Left ventricle myocardium inferior (tissue), 1 donor: ENCODE results near the gene PHB1. TPM values are rescaled to one million over a fixed set of nuclear protein-coding genes. Genes with fewer than 3 reads are reported as not detected.

Source experiments
- DNase-seq: peaks from one replicate; pipeline ENCODE4 v3.0.0-alpha.2; 2020
- H3K27ac ChIP-seq: fragments of 200-600 bp; replicated peaks from 2 replicates; pipeline ENCODE4 v1.8.0; 2021
- H3K27me3 ChIP-seq: fragments of 200-600 bp; 2 replicates; pipeline ENCODE4 v1.8.0; 2021; ENCODE audit warnings: low read depth
- H3K36me3 ChIP-seq: fragments of 200-600 bp; 2 replicates; pipeline ENCODE4 v1.8.0; 2021
- H3K4me1 ChIP-seq: fragments of 200-600 bp; 2 replicates; pipeline ENCODE4 v1.8.0; 2021
- H3K4me3 ChIP-seq: fragments of 200-600 bp; 2 replicates; pipeline ENCODE4 v1.8.0; 2021; ENCODE audit warnings: mild to moderate bottlenecking, moderate library complexity
- H3K9me3 ChIP-seq: fragments of 200-600 bp; replicated peaks from 2 replicates; pipeline ENCODE4 v1.8.0; 2021
- intact Hi-C: fragments of 100-400 bp; cut with micrococcal nuclease; formaldehyde crosslinking; loops from one replicate; pipeline ENCODE4 v1.11.0; 2022
- total RNA-seq: library from RNA; stranded (reverse); fragmentation: NEBNext Ultra II Directional; extraction: Animal tissue kit (Norgen Biotek cat#: 25700); gene quantifications from one replicate; pipeline ENCODE4 v1.2.1, GENCODE V29; 2021
- TF ChIP-seq, protein P1 (sequence below): fragments of 200-600 bp; IDR thresholded peaks from 2 replicates; pipeline ENCODE4 v1.8.0; 2021; ENCODE audit warnings: antibody characterized with exemption, mild to moderate bottlenecking, borderline replicate concordance
- donor health status: DM: no; HTN: yes; CAD: no; lungs with severe emphysema.

The PHB1 gene
- total RNA-seq, 1 donor from 2014 or later = 217 TPM

DNA sequence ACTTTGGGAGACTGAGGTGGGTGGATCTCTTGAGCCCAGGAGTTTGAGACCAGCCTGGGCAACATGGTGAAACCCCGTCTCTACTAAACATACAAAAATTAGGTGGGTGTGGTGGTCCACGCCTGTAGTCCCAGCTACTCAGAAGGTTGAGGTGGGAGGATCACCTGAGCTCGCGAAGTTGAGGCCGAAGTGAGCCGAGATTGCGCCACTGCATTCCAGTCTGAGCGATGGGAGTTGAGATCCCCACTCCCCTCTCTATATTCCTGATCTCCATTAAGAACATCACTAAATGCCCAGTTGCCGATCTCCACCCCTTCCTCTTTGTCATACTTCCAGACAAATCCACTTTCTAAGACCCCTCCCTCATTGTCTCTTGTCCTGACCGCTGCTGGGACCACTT, 28.3 kb downstream of the PHB1 start:
- H3K27ac ChIP-seq = no peak overlapping the region
- H3K4me1 ChIP-seq = peaks cover 10% of the 10 kb centered on the region
- DNase-seq = no peak
- H3K4me3 ChIP-seq = no peak overlapping the region
- no peaks in the 10 kb centered on the region for H3K36me3 ChIP-seq
- H3K27me3 ChIP-seq = peaks cover 12% of the 10 kb centered on the region
- TF ChIP-seq, protein P1, sequence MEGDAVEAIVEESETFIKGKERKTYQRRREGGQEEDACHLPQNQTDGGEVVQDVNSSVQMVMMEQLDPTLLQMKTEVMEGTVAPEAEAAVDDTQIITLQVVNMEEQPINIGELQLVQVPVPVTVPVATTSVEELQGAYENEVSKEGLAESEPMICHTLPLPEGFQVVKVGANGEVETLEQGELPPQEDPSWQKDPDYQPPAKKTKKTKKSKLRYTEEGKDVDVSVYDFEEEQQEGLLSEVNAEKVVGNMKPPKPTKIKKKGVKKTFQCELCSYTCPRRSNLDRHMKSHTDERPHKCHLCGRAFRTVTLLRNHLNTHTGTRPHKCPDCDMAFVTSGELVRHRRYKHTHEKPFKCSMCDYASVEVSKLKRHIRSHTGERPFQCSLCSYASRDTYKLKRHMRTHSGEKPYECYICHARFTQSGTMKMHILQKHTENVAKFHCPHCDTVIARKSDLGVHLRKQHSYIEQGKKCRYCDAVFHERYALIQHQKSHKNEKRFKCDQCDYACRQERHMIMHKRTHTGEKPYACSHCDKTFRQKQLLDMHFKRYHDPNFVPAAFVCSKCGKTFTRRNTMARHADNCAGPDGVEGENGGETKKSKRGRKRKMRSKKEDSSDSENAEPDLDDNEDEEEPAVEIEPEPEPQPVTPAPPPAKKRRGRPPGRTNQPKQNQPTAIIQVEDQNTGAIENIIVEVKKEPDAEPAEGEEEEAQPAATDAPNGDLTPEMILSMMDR = no peak
- no peaks in the 10 kb centered on the region for H3K9me3 ChIP-seq
- intact Hi-C loops = no loop called here

GRCh38 chr17:49384951-49385350, 29.7 kb downstream of the PHB1 start:
- Histone ChIP-seq H3K27ac (no peak overlapping the region), H3K9me3 (no peaks in the 10 kb centered on the region), H3K27me3 (peaks cover 12% of the 10 kb centered on the region), H3K4me3 (no peak overlapping the region), H3K4me1 (no peaks in the 10 kb centered on the region), H3K36me3 (no peaks in the 10 kb centered on the region)
- TF ChIP-seq, protein P1 = no peak
- intact Hi-C loops = no loop called here
- DNase-seq = no peak

- TF ChIP-seq, protein P1 = no peak
- no peaks in the 10 kb centered on the region for H3K9me3 ChIP-seq
- DNase-seq = no peak
- intact Hi-C loops = no loop called here
- no peaks in the 10 kb centered on the region for H3K36me3 ChIP-seq
- no peak overlapping the region for H3K27ac ChIP-seq
- H3K27me3 ChIP-seq = peaks cover 12% of the 10 kb centered on the region
- H3K4me1 ChIP-seq = no peaks in the 10 kb centered on the region
- H3K4me3 ChIP-seq = no peak overlapping the region
Measured at GRCh38 chr17:49383060-49383459, 31.6 kb downstream of the PHB1 start.

DNA sequence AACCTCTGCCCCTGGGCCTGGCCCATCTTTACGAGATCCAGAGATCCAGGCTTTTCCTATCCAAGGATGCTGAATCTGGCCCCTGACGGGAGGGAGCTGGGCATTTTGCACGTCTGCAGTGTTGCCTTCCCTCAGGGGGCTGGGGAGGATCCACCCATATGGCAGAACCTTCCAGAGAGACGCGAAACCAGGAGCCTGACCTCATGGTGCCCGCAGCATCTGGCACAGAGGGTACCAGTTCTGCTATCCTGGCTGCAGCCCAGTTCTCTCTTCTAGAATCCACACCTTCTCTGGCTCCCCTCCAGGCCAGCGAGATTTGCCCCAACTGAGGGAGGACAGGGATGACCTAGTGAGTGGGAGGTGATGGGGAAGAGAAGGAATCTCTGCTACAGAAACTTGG, 32.1 kb downstream of the PHB1 start:
- Histone ChIP-seq H3K9me3 (no peaks in the 10 kb centered on the region), H3K27ac (no peak overlapping the region), H3K4me1 (no peaks in the 10 kb centered on the region), H3K27me3 (peaks cover 12% of the 10 kb centered on the region), H3K36me3 (no peaks in the 10 kb centered on the region), H3K4me3 (no peak overlapping the region)
- TF ChIP-seq, protein P1 = no peak
- intact Hi-C loops = no loop called here
- DNase-seq = no peak

DNA sequence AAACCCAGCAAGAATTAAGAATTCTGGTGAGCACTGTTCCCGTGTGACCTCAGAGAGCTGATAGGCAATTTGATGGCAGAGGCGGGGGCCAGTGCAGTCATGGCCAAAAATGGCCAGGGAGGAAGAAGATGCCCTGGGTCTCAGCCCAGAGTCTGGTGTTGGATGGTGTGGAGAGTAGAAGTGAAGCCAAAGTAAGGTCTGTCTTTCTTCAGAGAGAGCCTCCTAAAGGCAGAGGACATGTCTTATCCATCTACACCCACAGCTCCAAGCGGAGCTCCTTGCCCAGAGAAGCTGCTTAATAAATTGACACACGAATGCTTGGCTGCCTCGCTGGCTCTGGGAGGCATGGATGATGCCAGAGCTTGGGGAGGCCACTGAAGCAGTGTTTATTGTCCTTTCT, 32.9 kb downstream of the PHB1 start:
- TF ChIP-seq, protein P1 = no peak

GRCh38 chr17:49381033-49381432, 33.6 kb downstream of the PHB1 start:
- Histone ChIP-seq H3K27ac (no peak overlapping the region), H3K4me3 (no peak overlapping the region), H3K9me3 (no peaks in the 10 kb centered on the region), H3K4me1 (no peaks in the 10 kb centered on the region), H3K36me3 (no peaks in the 10 kb centered on the region), H3K27me3 (peaks cover 12% of the 10 kb centered on the region)
- intact Hi-C loops = no loop called here
- TF ChIP-seq, protein P1 = no peak
- DNase-seq = no peak

More for the DNA sequence above, 32.9 kb downstream of the PHB1 start:
- peaks cover 12% of the 10 kb centered on the region for H3K27me3 ChIP-seq
- H3K4me3 ChIP-seq = no peak overlapping the region
- DNase-seq = no peak
- no peaks in the 10 kb centered on the region for H3K9me3 ChIP-seq
- no peaks in the 10 kb centered on the region for H3K4me1 ChIP-seq
- no peak overlapping the region for H3K27ac ChIP-seq
- H3K36me3 ChIP-seq = no peaks in the 10 kb centered on the region
- intact Hi-C loops = no loop called here
